ENCODE data around the gene CTNND2.

- TF ChIP-seq CTCF (IDR thresholded peaks at IDR 0.05) (no peak), POLR2A (IDR thresholded peaks at IDR 0.05; ENCODE audit: low read depth) (no peak)
These were observed 922.3 kb downstream of the CTNND2 start for GRCh38 chr5:10981932-10982331.

Measured in esophagus muscularis mucosa (tissue), 3 donors.